OCI-LY7 (cell line): ENCODE results near the gene NTM. TPM values are rescaled to one million over a fixed set of nuclear protein-coding genes. Genes with fewer than 3 reads are reported as not detected.

Source experiments
- BruUV-seq: library from RNA; stranded (reverse); fragments of 400-500 nt; replicated peaks from 2 replicates; lab custom pipeline; 2021; lab: Mats Ljungman, UMichigan
- CTCF ChIA-PET: fragments of 300-600 bp; sonication (Branson Sonifier 250); formaldehyde crosslinking; loops from one replicate; lab custom pipeline; 2022; ENCODE audit warnings: antibody characterized with exemption; ENCODE audit not compliant: unreplicated experiment; lab: Charles Lee
- POLR2A ChIA-PET: fragments of 300-600 bp; sonication (Branson Sonifier 250); formaldehyde crosslinking; loops from one replicate; lab custom pipeline; 2022; ENCODE audit warnings: antibody characterized with exemption; lab: Charles Lee
- DNase-seq: peaks from one replicate; pipeline ENCODE4 v3.0.0-alpha.2; 2015; ENCODE audit warnings: low spot score
- H2AFZ ChIP-seq: fragments of 200-600 bp; sonication (generic), shearing (Covaris generic); 2 replicates; pipeline ENCODE4 v1.6.1; 2014; ENCODE audit warnings: mild to moderate bottlenecking, antibody characterized with exemption, low read length, moderate library complexity
- H3K27ac ChIP-seq: fragments of 200-600 bp; sonication (generic); 2 replicates; pipeline ENCODE4 v1.5.1; 2014; ENCODE audit warnings: mixed run types, low read depth, mild to moderate bottlenecking, moderate library complexity, low read length, inconsistent platforms; ENCODE audit not compliant: poor library complexity, severe bottlenecking
- H3K36me3 ChIP-seq: fragments of 200-600 bp; sonication (generic); 2 replicates; pipeline ENCODE4 v1.6.1; 2014; ENCODE audit warnings: mild to moderate bottlenecking, antibody characterized with exemption, low read length, moderate library complexity, mixed read lengths; ENCODE audit not compliant: insufficient read depth
- H3K4me1 ChIP-seq: fragments of 200-600 bp; sonication (generic); 2 replicates; pipeline ENCODE4 v1.5.1; 2014; ENCODE audit warnings: mild to moderate bottlenecking, low read length; ENCODE audit not compliant: insufficient read depth, poor library complexity, severe bottlenecking
- H3K4me2 ChIP-seq: fragments of 200-600 bp; sonication (generic); 2 replicates; pipeline ENCODE4 v1.6.1; 2014; ENCODE audit warnings: mild to moderate bottlenecking, low read length
- H3K4me3 ChIP-seq: fragments of 200-600 bp; sonication (generic); 2 replicates; pipeline ENCODE4 v1.5.1; 2014; ENCODE audit warnings: mild to moderate bottlenecking, low read depth, low read length; ENCODE audit not compliant: poor library complexity, severe bottlenecking
- H3K79me2 ChIP-seq: fragments of 200-600 bp; sonication (generic); 2 replicates; pipeline ENCODE4 v1.6.1; 2016; ENCODE audit warnings: low read depth, mild to moderate bottlenecking, low read length, moderate library complexity, mixed read lengths; ENCODE audit not compliant: insufficient read depth
- H3K9me2 ChIP-seq: fragments of 200-600 bp; sonication (generic); 2 replicates; pipeline ENCODE4 v1.6.1; 2016; ENCODE audit warnings: mild to moderate bottlenecking, low read length, mixed read lengths; ENCODE audit not compliant: insufficient read depth
- H3K9me3 ChIP-seq: fragments of 200-600 bp; sonication (generic); 2 replicates; pipeline ENCODE4 v1.6.1; 2014; ENCODE audit warnings: mild to moderate bottlenecking, mixed run types, low read length, mixed read lengths
- H4K20me1 ChIP-seq: fragments of 200-600 bp; sonication (generic); 2 replicates; pipeline ENCODE4 v1.6.1; 2014; ENCODE audit warnings: mild to moderate bottlenecking, antibody characterized with exemption, low read length, moderate library complexity, mixed read lengths; ENCODE audit not compliant: insufficient read depth
- CTCF ChIP-seq: fragments of 200-600 bp; sonication (generic); conservative IDR thresholded peaks from 2 replicates; pipeline ENCODE4 v1.5.1; 2014; ENCODE audit warnings: mild to moderate bottlenecking, antibody characterized with exemption, low read length, moderate library complexity, mixed read lengths
- EZH2phosphoT487 ChIP-seq: fragments of 200-600 bp; sonication (generic); IDR thresholded peaks from 2 replicates; pipeline ENCODE4 v1.6.1; 2018; ENCODE audit warnings: low read depth, borderline replicate concordance, mild to moderate bottlenecking, mixed run types, antibody characterized with exemption, low read length, moderate library complexity, mixed read lengths
- intact Hi-C: fragments of 100-400 bp; cut with micrococcal nuclease; formaldehyde crosslinking; loops from one replicate; pipeline ENCODE4 v1.10.0; 2022; ENCODE audit not compliant: unreplicated experiment
- total RNA-seq, 2 experiments: library from RNA; depleted of rRNA in 1 of 2; stranded (reverse); fragments of >200 nt in 1 of 2; shearing (Covaris generic) in 1 of 2; gene quantifications; 2 replicates each; pipeline ENCODE4 v1.2.3, GENCODE V29; 2014 to 2022

The NTM gene
- total RNA-seq, 2 experiments from 2014 or later = not detected

- Histone ChIP-seq H2AFZ (no peak overlapping the region), H4K20me1 (no peaks in the 10 kb centered on the region), H3K9me2 (no peaks in the 10 kb centered on the region), H3K27ac (no peak overlapping the region), H3K9me3 (no peaks in the 10 kb centered on the region), H3K4me3 (no peak overlapping the region), H3K79me2 (no peaks in the 10 kb centered on the region), H3K4me2 (no peak overlapping the region), H3K4me1 (no peaks in the 10 kb centered on the region), H3K36me3 (no peaks in the 10 kb centered on the region)
- ChIA-PET CTCF (no interaction called here), POLR2A (no interaction called here)
- no peak for DNase-seq
- intact Hi-C loops = no loop called here
- no TSS peak for BruUV-seq
- no peak for TF ChIP-seq EZH2phosphoT487
- no peak for TF ChIP-seq CTCF
Observed at GRCh38 chr11:132026746-132027145, 656.3 kb downstream of the NTM start.

- ChIA-PET CTCF (interaction anchor here (0.7 kb wide), 1 partner anchor 333 kb away, joined by 5 read pairs; no protein-coding TSS in a partner anchor), POLR2A (interaction anchor here (0.7 to 1.0 kb wide), 2 partner anchors 157 to 195 kb away, joined by 3 to 6 read pairs; no protein-coding TSS in a partner anchor)
- no peaks in the 10 kb centered on the region for H3K9me3 ChIP-seq
- DNase-seq = peak; percentile 44
- H3K79me2 ChIP-seq = no peaks in the 10 kb centered on the region
- H3K4me3 ChIP-seq = no peak overlapping the region
- H3K27ac ChIP-seq = no peak overlapping the region
- no peaks in the 10 kb centered on the region for H4K20me1 ChIP-seq
- no peak overlapping the region for H3K4me2 ChIP-seq
- H3K9me2 ChIP-seq = no peaks in the 10 kb centered on the region
- no peaks in the 10 kb centered on the region for H3K4me1 ChIP-seq
- H3K36me3 ChIP-seq = no peaks in the 10 kb centered on the region
- TF ChIP-seq EZH2phosphoT487 (no peak), CTCF (peak; percentile 80)
- H2AFZ ChIP-seq = no peak overlapping the region
- intact Hi-C loops = no loop called here
- no TSS peak for BruUV-seq
Observed at GRCh38 chr11:132028380-132029240, 658.2 kb downstream of the NTM start.

GRCh38 chr11:132030896-132031295 is 660.5 kb downstream of the NTM start:
- H3K79me2 ChIP-seq = no peaks in the 10 kb centered on the region
- TF ChIP-seq EZH2phosphoT487 (no peak), CTCF (no peak)
- CTCF ChIA-PET = no interaction called here
- no peaks in the 10 kb centered on the region for H3K9me3 ChIP-seq
- intact Hi-C loops = no loop called here
- H3K4me3 ChIP-seq = no peak overlapping the region
- H3K4me1 ChIP-seq = no peaks in the 10 kb centered on the region
- no peaks in the 10 kb centered on the region for H3K36me3 ChIP-seq
- no peak overlapping the region for H3K4me2 ChIP-seq
- BruUV-seq = no TSS peak
- no peak overlapping the region for H2AFZ ChIP-seq
- POLR2A ChIA-PET = no interaction called here
- DNase-seq = no peak
- H4K20me1 ChIP-seq = no peaks in the 10 kb centered on the region
- H3K9me2 ChIP-seq = no peaks in the 10 kb centered on the region
- no peak overlapping the region for H3K27ac ChIP-seq
